HCT116 (cell line): Measurements from ENCODE around the gene NUDT11. TPM values are rescaled to one million over a fixed set of nuclear protein-coding genes. Genes with fewer than 3 reads are reported as not detected.
"Not testable (repeated sequence)": the region's sequence is repeated elsewhere in the genome, so short reads cannot be mapped to it uniquely, and the experiment has no call there.

ENCODE experiments used
- ATAC-seq: fragments of 200-7000 bp; cut with Tn5 transposase; 2 replicates; pipeline ENCODE4 v1.9.1; 2020; ENCODE audit warnings: mild to moderate bottlenecking, moderate library complexity
- BruUV-seq: library from RNA; stranded (reverse); fragments of 400-500 nt; replicated peaks from 2 replicates; lab custom pipeline; 2021; lab: Mats Ljungman, UMichigan
- CTCF ChIA-PET: fragments of 300-600 bp; sonication (Branson Sonifier 250); formaldehyde crosslinking; loops from one replicate; lab custom pipeline; 2021; ENCODE audit warnings: antibody characterized with exemption; lab: Charles Lee
- POLR2A ChIA-PET: fragments of 300-600, 350-600 bp; sonication (Branson Sonifier 250); formaldehyde crosslinking; loops from one replicate; lab custom pipeline; 2021; ENCODE audit warnings: antibody characterized with exemption; lab: Charles Lee
- RAD21 ChIA-PET, 2 experiments: fragments of 300-600 bp; sonication (Branson Sonifier 250); formaldehyde crosslinking; loops; one replicate each; lab custom pipeline; 2023; ENCODE audit warnings: low total read pairs in 2 of 2; ENCODE audit not compliant: uncharacterized antibody in 2 of 2, unreplicated experiment in 2 of 2, low non-redundant PET in 1 of 2; lab: Charles Lee
- DNase-seq: peaks from one replicate; pipeline ENCODE4 v3.0.0-alpha.2; 2010; ENCODE audit warnings: low read depth, low spot score
- H2AFZ ChIP-seq: fragments of 200-600 bp; shearing (Covaris generic), sonication (generic); 2 replicates; pipeline ENCODE4 v1.6.1; 2017; ENCODE audit warnings: low read depth, mixed run types, mixed read lengths, antibody characterized with exemption, low read length; ENCODE audit not compliant: poor library complexity, severe bottlenecking
- H3K27ac ChIP-seq: 2 replicates; pipeline ENCODE4 v1.5.1; 2012; ENCODE audit warnings: low read depth, low read length
- H3K27me3 ChIP-seq: fragments of 200-600 bp; sonication (generic); 2 replicates; pipeline ENCODE4 v1.6.1; 2016; ENCODE audit warnings: mixed run types, low read length, mixed read lengths; ENCODE audit not compliant: insufficient read depth
- H3K36me3 ChIP-seq, 2 experiments: fragments of 200-500 bp in 1 of 2; fragments of 200-600 bp in 1 of 2; sonication (Bioruptor generic) in 1 of 2; sonication (generic) in 1 of 2; 2 replicates each; pipeline versions ENCODE4 v1.5.1 to v1.6.1; 2014 to 2016; ENCODE audit warnings: low read length in 2 of 2, inconsistent platforms in 1 of 2, mixed read lengths in 1 of 2, mixed run types in 1 of 2; ENCODE audit not compliant: insufficient read depth in 2 of 2, control insufficient read depth in 1 of 2
- H3K4me1 ChIP-seq, 2 experiments: fragments of 200-600 bp in 1 of 2; sonication (generic) in 1 of 2; 2 replicates each; pipeline versions ENCODE4 v1.5.1 to v1.6.1; 2012 to 2017; ENCODE audit warnings: low read length in 2 of 2, inconsistent platforms in 1 of 2, mild to moderate bottlenecking in 1 of 2, mixed read lengths in 1 of 2, mixed run types in 1 of 2, moderate library complexity in 1 of 2; ENCODE audit not compliant: insufficient read depth in 2 of 2, control insufficient read depth in 1 of 2
- H3K4me2 ChIP-seq: fragments of 200-600 bp; sonication (generic); 2 replicates; pipeline ENCODE4 v1.6.1; 2017; ENCODE audit warnings: mixed run types, low read length, mixed read lengths
- H3K4me3 ChIP-seq, 2 experiments: fragments of 200-600 bp in 1 of 2; sonication (generic) in 1 of 2; replicated peaks in 1 of 2; 2 replicates each; pipeline ENCODE4 v1.5.1; 2011 to 2016; ENCODE audit warnings: low read length in 2 of 2, control low read depth in 1 of 2, low read depth in 1 of 2, mild to moderate bottlenecking in 1 of 2, mixed read lengths in 1 of 2, mixed run types in 1 of 2
- H3K79me2 ChIP-seq: fragments of 200-600 bp; sonication (generic); 2 replicates; pipeline ENCODE4 v1.6.1; 2017; ENCODE audit warnings: mild to moderate bottlenecking, mixed run types, low read length, moderate library complexity, mixed read lengths; ENCODE audit not compliant: insufficient read depth
- H3K9ac ChIP-seq: fragments of 200-600 bp; sonication (generic); 2 replicates; pipeline ENCODE4 v1.6.1; 2016; ENCODE audit warnings: low read length, mixed read lengths
- H3K9me2 ChIP-seq: fragments of 200-600 bp; sonication (generic), shearing (Covaris generic); 2 replicates; pipeline ENCODE4 v1.6.1; 2017; ENCODE audit warnings: mixed run types, mild to moderate bottlenecking, moderate library complexity; ENCODE audit not compliant: insufficient read depth
- H3K9me3 ChIP-seq, 2 experiments: fragments of 200-500 bp in 1 of 2; fragments of 200-600 bp in 1 of 2; sonication (Bioruptor generic) in 1 of 2; sonication (generic) in 1 of 2; 2 replicates each; pipeline ENCODE4 v1.6.1; 2014 to 2017; ENCODE audit warnings: low read length in 2 of 2, mixed read lengths in 2 of 2, inconsistent platforms in 1 of 2, low read depth in 1 of 2, mild to moderate bottlenecking in 1 of 2, mixed run types in 1 of 2, moderate library complexity in 1 of 2; ENCODE audit not compliant: control insufficient read depth in 1 of 2, insufficient read depth in 1 of 2
- H4K20me1 ChIP-seq: fragments of 200-600 bp; sonication (generic), shearing (Covaris generic); 2 replicates; pipeline ENCODE4 v1.6.1; 2017; ENCODE audit warnings: mixed run types, mild to moderate bottlenecking, moderate library complexity; ENCODE audit not compliant: insufficient read depth
- ATF3 ChIP-seq: IDR thresholded peaks from 2 replicates; pipeline ENCODE4 v1.6.1; 2012
- CBX3 ChIP-seq: IDR thresholded peaks from 2 replicates; pipeline ENCODE4 v1.6.1; 2012; ENCODE audit warnings: low read depth
- CTCF ChIP-seq, 3 experiments: fragments of 200-600 bp in 1 of 3; sonication (generic) in 1 of 3; IDR thresholded peaks in 2 of 3; conservative IDR thresholded peaks in 1 of 3; 2 replicates each; pipeline ENCODE4 v1.5.1; 2012 to 2017; ENCODE audit warnings: low read depth in 2 of 3, low read length in 2 of 3, antibody characterized with exemption in 1 of 3, borderline replicate concordance in 1 of 3, control low read depth in 1 of 3, mild to moderate bottlenecking in 1 of 3, mixed read lengths in 1 of 3, mixed run types in 1 of 3, moderate library complexity in 1 of 3; ENCODE audit not compliant: insufficient read depth in 1 of 3
- ELF1 ChIP-seq: IDR thresholded peaks from 2 replicates; pipeline ENCODE4 v1.6.1; 2012; ENCODE audit warnings: low read depth, borderline replicate concordance
- EZH2 ChIP-seq: fragments of 200-600 bp; sonication (generic); IDR thresholded peaks from 2 replicates; pipeline ENCODE4 v1.6.1; 2017; ENCODE audit warnings: antibody characterized with exemption, mixed run types
- FOSL1 ChIP-seq: IDR thresholded peaks from 2 replicates; pipeline ENCODE4 v1.6.1; 2012; ENCODE audit warnings: low read depth
- JUND ChIP-seq: IDR thresholded peaks from 2 replicates; pipeline ENCODE4 v1.6.1; 2012
- POLR2A ChIP-seq: IDR thresholded peaks from 2 replicates; pipeline ENCODE4 v1.7.0; 2011; ENCODE audit warnings: borderline replicate concordance; ENCODE audit not compliant: insufficient read depth, insufficient read length; ENCODE audit errors: extremely low read depth
- REST ChIP-seq: IDR thresholded peaks from 2 replicates; pipeline ENCODE4 v1.6.1; 2012; ENCODE audit warnings: low read depth
- SIN3A ChIP-seq: IDR thresholded peaks from 2 replicates; pipeline ENCODE4 v1.6.1; 2012; ENCODE audit warnings: low read depth
- SP1 ChIP-seq: IDR thresholded peaks from 2 replicates; pipeline ENCODE4 v1.6.1; 2012; ENCODE audit warnings: low read depth
- TCF7L2 ChIP-seq: IDR thresholded peaks from 2 replicates; pipeline ENCODE4 v1.7.0; 2011; ENCODE audit warnings: borderline replicate concordance, inconsistent platforms; ENCODE audit not compliant: insufficient read depth, insufficient read length; ENCODE audit errors: extremely low read depth
- YY1 ChIP-seq: IDR thresholded peaks from 2 replicates; pipeline ENCODE4 v1.6.1; 2011; ENCODE audit warnings: low read length, low read depth, moderate library complexity, mild to moderate bottlenecking; ENCODE audit not compliant: insufficient replicate concordance; ENCODE audit errors: extremely low read depth
- ZNF274 ChIP-seq: fragments of 200-500 bp; sonication (Bioruptor generic); IDR thresholded peaks from 2 replicates; pipeline ENCODE4 v1.6.1; 2014; ENCODE audit warnings: mild to moderate bottlenecking, low read depth, low read length, inconsistent platforms
- intact Hi-C: fragments of 100-400 bp; cut with micrococcal nuclease; formaldehyde crosslinking; loops from 2 replicates; pipeline ENCODE4 v1.10.0; 2022
- total RNA-seq: library from RNA; stranded (reverse); gene quantifications from one replicate; pipeline ENCODE4 v1.2.1, GENCODE V29; 2021; ENCODE audit not compliant: unreplicated experiment

NUDT11 gene
- total RNA-seq, 1 experiment from 2014 or later, result not detected

GRCh38 chrX:51507551-51507950 is 11.2 kb upstream of the NUDT11 start:
- Histone ChIP-seq H3K4me1 (no peaks in the 10 kb centered on the region), H3K9ac (no peak overlapping the region), H3K9me3 (no peaks in the 10 kb centered on the region), H3K27ac (no peak overlapping the region), H4K20me1 (no peaks in the 10 kb centered on the region), H3K4me3 (no peak overlapping the region), H3K79me2 (no peaks in the 10 kb centered on the region), H2AFZ (no peak overlapping the region), H3K36me3 (no peaks in the 10 kb centered on the region), H3K9me2 (no peaks in the 10 kb centered on the region), H3K27me3 (no peaks in the 10 kb centered on the region), H3K4me2 (no peak overlapping the region)
- ATAC-seq (no peak), DNase-seq (no peak)
- intact Hi-C loops, result no loop called here
- TF ChIP-seq FOSL1 (no peak), ATF3 (no peak), EZH2 (no peak), POLR2A (no peak), TCF7L2 (no peak), REST (no peak), ZNF274 (no peak), SIN3A (no peak), SP1 (no peak), CBX3 (no peak), ELF1 (no peak), JUND (no peak), CTCF (IDR thresholded peaks at IDR 0.05 in 2 of 3, conservative IDR thresholded peaks at IDR 0.05 in 1 of 3; ENCODE audit: borderline replicate concordance in 1 of 3, insufficient read depth in 1 of 3, low read depth in 2 of 3, low read length in 2 of 3) (no peak), YY1 (no peak)
- ChIA-PET POLR2A (no interaction called here), RAD21 (no interaction called here), CTCF (no interaction called here)
- BruUV-seq, result no TSS peak

- intact Hi-C loops, RAD21 ChIA-PET, DNase-seq, H3K27me3 ChIP-seq, H3K9me3 ChIP-seq, ATAC-seq, H3K79me2 ChIP-seq, H3K4me3 ChIP-seq, H3K4me1 ChIP-seq, BruUV-seq, H3K27ac ChIP-seq, H3K4me2 ChIP-seq, H2AFZ ChIP-seq, H4K20me1 ChIP-seq, POLR2A ChIA-PET, H3K9ac ChIP-seq, H3K36me3 ChIP-seq, H3K9me2 ChIP-seq, CTCF ChIA-PET: not testable (repeated sequence)
Observed at GRCh38 chrX:51495701-51496488, 497 bp downstream of the NUDT11 start.
